Stimulated activated CD4-positive, alpha-beta T cell treated with anti-CD3 and anti-CD28 coated beads, Interleukin-15, amount 100 ng/mL, for 24 hours (primary cell): Measurements from ENCODE around the gene PHLDA1.

Experiments
- DNase-seq: peaks from one replicate; pipeline ENCODE4 v3.0.0-alpha.2; 2020

Gene PHLDA1

DNA sequence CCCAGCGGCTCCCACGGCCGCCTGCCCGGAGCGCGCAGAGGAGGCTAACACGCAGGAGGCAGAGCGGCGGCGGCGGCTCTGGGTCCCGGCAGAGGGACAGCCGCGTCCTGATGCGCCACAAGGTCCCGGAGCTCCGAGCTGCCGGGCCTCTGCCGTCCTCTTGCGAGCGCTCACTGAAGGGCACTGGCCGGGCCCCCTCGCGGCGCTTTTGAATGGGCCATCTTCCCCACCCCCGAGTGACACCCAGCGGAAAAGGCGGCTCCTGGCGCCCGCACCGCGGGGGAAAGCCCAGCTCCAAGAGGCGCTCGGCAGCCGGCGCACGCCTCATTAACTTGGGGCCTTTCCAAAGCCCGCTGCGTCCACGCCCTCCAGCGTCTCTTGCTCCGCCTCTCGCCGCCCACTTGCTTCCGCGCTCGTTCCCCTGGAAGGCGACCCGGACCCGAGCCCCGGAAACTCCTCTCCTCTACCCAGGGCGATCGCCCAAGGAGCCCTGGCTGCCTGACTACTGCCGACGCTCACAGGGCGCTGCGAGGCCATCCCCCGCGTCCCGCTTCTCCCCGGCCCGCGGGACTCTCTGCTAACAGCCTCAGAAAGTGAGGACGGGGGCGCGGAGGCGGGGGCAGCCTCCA is at the start of gene PHLDA1:
Gene PHLDA1 (minus strand): TSS at position 363 of the 629 bp plus-strand sequence.
- DNase-seq = peak; percentile 97

DNA sequence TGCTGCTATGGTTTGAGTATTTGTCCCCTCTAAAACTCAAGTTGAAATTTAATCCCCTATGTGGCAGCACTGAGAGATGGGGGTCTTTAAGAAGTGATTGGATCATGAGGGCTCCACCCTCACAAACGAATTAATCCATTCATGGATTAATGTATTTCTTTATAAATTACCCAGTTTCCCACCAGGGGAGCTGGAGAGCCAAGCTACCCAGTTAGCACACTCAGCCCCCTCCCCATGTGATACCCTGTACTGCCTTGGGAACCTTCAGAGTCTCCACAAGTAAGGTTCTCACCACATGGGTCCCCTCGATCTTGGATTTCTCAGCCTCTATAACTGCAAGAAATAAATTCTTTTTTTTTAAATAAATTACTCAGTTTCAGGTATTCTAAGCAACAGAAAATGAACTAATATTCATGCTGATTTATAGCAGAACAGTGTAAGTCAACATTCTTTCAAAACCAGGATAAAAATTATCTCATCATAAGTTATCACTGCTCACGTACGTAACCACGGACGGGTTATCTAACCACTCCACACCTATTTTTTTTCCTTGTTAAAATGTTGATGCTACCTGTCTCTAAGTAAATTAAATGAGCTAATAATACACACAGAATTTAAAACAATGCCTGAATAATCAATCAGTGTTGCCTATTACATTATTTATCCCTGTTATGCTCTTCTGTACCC is 49.3 kb upstream of the PHLDA1 start:
- DNase-seq = peak; percentile 15

GRCh38 chr12:76080017-76080728 is 48.6 kb upstream of the PHLDA1 start:
- no peak for DNase-seq

- DNase-seq = no peak
Measured at GRCh38 chr12:76078748-76079147, 47.2 kb upstream of the PHLDA1 start.

DNA sequence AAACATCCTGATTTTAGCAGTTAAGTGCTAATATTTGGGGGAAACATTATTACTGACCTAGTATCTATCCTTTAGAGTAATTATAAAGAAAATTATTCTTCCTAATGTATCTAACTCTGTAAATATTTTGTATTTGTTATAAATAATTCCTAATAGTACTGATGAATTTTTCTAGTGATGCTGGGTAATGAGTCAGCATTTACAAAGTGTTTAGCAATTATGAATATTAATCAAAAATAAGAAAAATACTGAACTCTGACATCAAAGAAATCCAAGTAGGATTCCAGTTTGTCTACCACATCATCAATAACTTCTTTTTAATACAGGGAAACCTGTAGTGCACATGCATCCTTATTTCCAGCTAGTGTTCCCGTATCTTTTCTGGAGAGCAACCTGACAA is 43.9 kb upstream of the PHLDA1 start:
- DNase-seq = no peak

- DNase-seq = no peak
Measured at GRCh38 chr12:76074701-76075336, 43.2 kb upstream of the PHLDA1 start.

GRCh38 chr12:76073561-76073960 is 42.0 kb upstream of the PHLDA1 start:
- DNase-seq = no peak

- no peak for DNase-seq
Measured at GRCh38 chr12:76072568-76072967, 41.0 kb upstream of the PHLDA1 start.

GRCh38 chr12:76069339-76069738 is 37.8 kb upstream of the PHLDA1 start:
- no peak for DNase-seq

DNA sequence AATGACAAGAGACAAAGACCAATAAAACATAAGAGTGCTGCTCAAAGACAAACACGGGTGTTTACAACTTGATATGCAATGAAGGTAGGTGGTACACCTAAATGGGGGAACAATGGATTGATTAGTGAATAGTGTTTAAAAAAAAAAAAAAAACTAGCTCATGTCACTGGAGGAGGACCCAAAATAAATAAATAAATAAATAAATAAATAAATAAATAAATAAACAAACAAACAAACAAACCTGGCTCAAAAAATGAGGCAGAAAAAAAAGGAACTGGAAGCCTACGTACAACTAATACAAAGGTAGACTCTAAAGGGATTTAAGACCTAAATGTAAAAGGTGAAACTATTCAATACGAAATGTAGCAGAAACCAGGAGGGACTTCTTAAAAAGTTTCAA is 34.3 kb upstream of the PHLDA1 start:
- no peak for DNase-seq

DNA sequence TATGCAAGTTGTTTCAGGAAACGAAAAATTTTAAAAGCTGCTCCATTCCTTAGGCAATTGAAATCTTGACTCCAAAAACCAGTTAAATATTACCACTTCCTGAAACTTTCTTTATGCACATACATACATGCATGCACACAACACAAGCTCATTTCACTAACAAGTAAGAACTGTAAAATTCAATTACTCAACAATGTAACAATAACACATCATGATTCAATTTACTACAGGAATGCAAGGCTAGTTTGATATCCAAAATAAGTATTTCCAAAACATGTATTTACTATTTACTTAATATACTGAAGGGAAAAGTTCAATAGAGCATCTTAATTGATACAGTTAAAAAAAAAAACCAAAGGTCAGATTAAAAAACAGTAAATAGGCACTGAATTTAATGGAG is 33.3 kb upstream of the PHLDA1 start:
- DNase-seq = no peak

DNA sequence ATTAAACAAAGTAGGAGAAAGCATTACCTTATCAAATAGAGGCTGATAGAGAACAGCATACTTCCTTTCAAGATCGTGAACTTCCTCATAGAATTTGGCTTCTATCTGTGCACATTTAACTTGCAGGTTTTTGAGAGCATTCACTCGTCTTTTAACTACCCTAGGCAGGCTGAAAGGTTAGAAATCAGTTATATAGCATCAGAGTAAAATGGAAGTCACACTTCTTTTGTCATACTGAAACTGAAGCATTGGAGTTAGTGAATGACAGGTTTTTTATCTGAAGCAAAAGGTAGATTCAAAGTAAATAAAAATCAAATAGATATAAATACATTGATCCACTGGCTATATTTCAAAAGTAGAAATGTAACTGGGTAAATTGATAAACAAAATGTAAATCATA is 28.5 kb upstream of the PHLDA1 start:
- no peak for DNase-seq

- no peak for DNase-seq
Measured at GRCh38 chr12:76057326-76057725, 25.8 kb upstream of the PHLDA1 start.

GRCh38 chr12:76055393-76055792 is 23.8 kb upstream of the PHLDA1 start:
- DNase-seq = no peak

DNA sequence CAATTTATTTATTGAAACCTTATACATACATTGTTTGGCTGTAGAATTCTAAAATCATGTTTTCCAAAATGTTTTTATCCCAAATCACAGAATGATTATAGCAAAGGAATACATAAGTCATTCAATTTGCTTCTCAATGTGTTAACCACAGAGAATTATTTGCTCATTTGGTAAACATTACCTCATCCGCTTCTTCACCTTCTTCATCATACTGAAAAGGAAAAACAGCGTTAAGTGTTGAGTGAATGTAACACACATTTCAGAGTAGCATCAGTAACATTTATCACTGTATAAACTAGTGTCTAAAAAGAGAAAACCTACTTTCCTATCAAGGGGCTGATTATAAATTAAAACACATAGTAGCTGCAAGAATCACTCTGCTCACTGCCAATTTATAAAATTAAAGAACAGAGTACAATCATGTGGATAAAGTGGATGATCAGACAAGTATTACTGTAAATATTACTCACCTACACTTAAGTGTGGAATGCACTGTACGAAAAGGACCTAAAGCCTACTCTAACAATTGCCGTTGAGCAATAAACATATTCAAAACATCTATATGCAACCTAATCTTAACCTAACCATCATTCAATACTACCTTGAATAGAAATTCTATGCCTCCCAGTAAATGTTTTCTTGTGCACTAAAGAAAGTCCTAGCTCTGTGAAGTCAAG is 18.1 kb upstream of the PHLDA1 start:
- DNase-seq = no peak

GRCh38 chr12:76047742-76048141 is 16.2 kb upstream of the PHLDA1 start:
- DNase-seq = no peak

DNA sequence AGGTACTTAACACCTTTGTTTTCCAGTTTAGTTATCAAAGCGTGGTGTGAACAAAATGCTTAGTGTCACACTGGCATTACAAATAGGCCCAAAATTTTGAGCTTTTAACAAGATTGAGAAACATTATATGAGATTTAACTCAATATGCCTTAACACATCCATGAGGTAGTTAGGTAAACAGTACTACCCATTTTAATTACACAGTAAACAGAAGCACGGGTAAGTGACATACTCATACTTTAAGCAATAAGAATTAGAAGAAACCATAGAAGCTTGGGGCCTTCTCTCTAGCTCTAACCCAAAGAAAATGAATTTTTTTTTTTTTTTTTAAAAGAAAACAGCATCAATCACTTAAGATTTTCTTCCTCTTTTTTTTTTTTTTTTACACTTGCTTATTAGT is 15.5 kb upstream of the PHLDA1 start:
- no peak for DNase-seq

- no peak for DNase-seq
Measured at GRCh38 chr12:76043377-76043776, 11.8 kb upstream of the PHLDA1 start.

GRCh38 chr12:76042147-76042546 is 10.6 kb upstream of the PHLDA1 start:
- DNase-seq = no peak

DNA sequence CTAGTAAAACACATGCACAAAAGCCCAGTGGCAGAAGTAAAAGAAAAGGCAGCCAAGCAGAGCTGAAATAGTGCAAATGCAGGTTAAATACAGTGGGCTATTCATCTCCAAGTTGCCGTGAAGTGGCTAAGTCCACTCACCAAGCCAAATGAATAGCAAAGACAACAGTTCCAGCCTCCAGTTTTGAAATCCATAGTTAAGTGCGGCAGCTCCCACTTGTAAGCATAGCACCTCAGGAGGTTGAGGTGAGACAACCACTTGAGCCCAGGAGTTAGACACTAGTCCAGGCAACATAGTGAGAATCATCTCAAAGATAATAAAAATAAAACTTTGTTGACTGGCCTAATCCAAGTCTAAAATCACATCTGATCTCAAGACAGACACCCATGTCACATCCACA is 9.8 kb upstream of the PHLDA1 start:
- no peak for DNase-seq

DNA sequence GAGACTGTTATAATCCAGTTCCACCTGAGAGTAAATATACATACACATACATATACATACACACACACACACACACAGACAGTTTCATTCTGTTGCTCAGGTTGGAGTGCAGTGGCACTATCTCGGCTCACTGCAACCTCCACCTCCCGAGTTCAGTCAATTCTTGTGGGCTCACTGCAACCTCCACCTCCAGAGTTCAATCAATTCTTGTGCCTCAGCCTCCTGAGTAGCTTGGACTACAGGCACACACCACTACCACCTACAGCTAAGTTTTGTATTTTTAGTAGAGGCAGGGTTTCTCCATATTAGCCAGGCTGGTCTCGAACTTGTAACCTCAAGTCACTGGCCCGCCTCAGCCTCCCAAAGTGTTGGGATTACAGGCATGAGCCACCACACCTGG is 8.9 kb upstream of the PHLDA1 start:
- no peak for DNase-seq

DNA sequence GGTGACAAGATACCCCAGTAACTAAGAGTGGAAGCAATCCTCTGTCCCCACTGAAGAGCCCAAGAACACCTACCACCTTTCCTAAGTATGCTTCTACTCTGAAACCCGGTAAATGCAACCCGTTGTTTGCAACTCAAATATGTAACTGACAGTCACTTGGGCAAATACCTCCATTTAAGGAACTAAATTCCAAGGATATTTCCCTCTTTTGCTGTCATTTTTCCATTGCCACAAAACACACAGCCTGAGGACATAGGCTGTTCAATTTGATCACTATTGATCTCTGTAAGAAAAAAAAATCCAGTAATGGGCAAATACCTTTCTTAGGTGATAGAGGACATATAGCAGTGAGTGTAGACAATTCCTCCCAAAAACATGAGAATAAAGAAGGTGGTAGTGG is 6.6 kb upstream of the PHLDA1 start:
- no peak for DNase-seq
